GM23248 (cell line): Measurements from ENCODE around the gene CHIT1.

ENCODE experiments used
- EZH2 ChIP-seq: fragments of 200-600 bp; sonication (generic); IDR thresholded peaks from 2 replicates; pipeline ENCODE4 v1.6.1; 2018; ENCODE audit warnings: antibody characterized with exemption, mild to moderate bottlenecking; ENCODE audit not compliant: insufficient read depth, poor library complexity, severe bottlenecking
- EZH2phosphoT487 ChIP-seq: fragments of 200-600 bp; sonication (generic); IDR thresholded peaks from 2 replicates; pipeline ENCODE4 v1.6.1; 2018; ENCODE audit warnings: antibody characterized with exemption, moderate library complexity, mild to moderate bottlenecking, low read depth; ENCODE audit not compliant: insufficient read depth

GRCh38 chr1:203185585-203185984 lies 43.9 kb downstream of the CHIT1 start:
- TF ChIP-seq EZH2phosphoT487 (no peak), EZH2 (no peak)
